Hepatocyte (in vitro differentiated cells): ENCODE measurements around the gene STAC2. TPM values are rescaled to one million over a fixed set of nuclear protein-coding genes. Genes with fewer than 3 reads are reported as not detected.

Source experiments
- DNase-seq: peaks from one replicate; pipeline ENCODE4 v3.0.0-alpha.2; 2016; ENCODE audit warnings: low spot score
- H2AFZ ChIP-seq: fragments of 200-600 bp; sonication (generic); 2 replicates; pipeline ENCODE4 v1.6.0; 2016; ENCODE audit warnings: antibody characterized with exemption, mild to moderate bottlenecking
- H3K27ac ChIP-seq: fragments of 200-600 bp; sonication (generic); 2 replicates; pipeline ENCODE4 v1.5.1; 2016; ENCODE audit warnings: mild to moderate bottlenecking
- H3K27me3 ChIP-seq: fragments of 200-600 bp; sonication (generic); 2 replicates; pipeline ENCODE4 v1.6.1; 2016
- H3K36me3 ChIP-seq: fragments of 200-600 bp; sonication (generic); replicated peaks from 2 replicates; pipeline ENCODE4 v1.5.1; 2016; ENCODE audit warnings: low read depth; ENCODE audit not compliant: insufficient read depth
- H3K4me1 ChIP-seq: fragments of 200-600 bp; sonication (generic); 2 replicates; pipeline ENCODE4 v1.5.1; 2016; ENCODE audit warnings: mild to moderate bottlenecking, moderate library complexity; ENCODE audit not compliant: insufficient read depth
- H3K4me2 ChIP-seq: fragments of 200-600 bp; sonication (generic); 2 replicates; pipeline ENCODE4 v1.6.0; 2016
- H3K4me3 ChIP-seq: fragments of 200-600 bp; sonication (generic); 2 replicates; pipeline ENCODE4 v1.5.1; 2016; ENCODE audit warnings: mild to moderate bottlenecking
- H3K79me2 ChIP-seq: fragments of 200-600 bp; sonication (generic); 2 replicates; pipeline ENCODE4 v1.6.0; 2017; ENCODE audit warnings: mild to moderate bottlenecking
- H3K9me2 ChIP-seq: fragments of 200-600 bp; sonication (generic); replicated peaks from 2 replicates; pipeline ENCODE4 v1.6.0; 2017; ENCODE audit warnings: mild to moderate bottlenecking; ENCODE audit not compliant: insufficient read depth
- H3K9me3 ChIP-seq: fragments of 200-600 bp; sonication (generic); 2 replicates; pipeline ENCODE4 v1.5.1; 2016; ENCODE audit warnings: low read depth, mild to moderate bottlenecking
- H4K20me1 ChIP-seq: fragments of 200-600 bp; sonication (generic); 2 replicates; pipeline ENCODE4 v1.6.0; 2016; ENCODE audit warnings: mild to moderate bottlenecking; ENCODE audit not compliant: insufficient read depth, poor library complexity, severe bottlenecking
- EZH2 ChIP-seq: fragments of 200-600 bp; sonication (generic); IDR thresholded peaks from 2 replicates; pipeline ENCODE4 v1.6.1; 2016; ENCODE audit warnings: antibody characterized with exemption, mild to moderate bottlenecking, borderline replicate concordance
- EZH2phosphoT487 ChIP-seq: fragments of 200-600 bp; sonication (generic); IDR thresholded peaks from one replicate; pipeline ENCODE4 v1.6.1; 2018; ENCODE audit warnings: antibody characterized with exemption, mild to moderate bottlenecking, low read depth, moderate library complexity; ENCODE audit not compliant: unreplicated experiment, severe bottlenecking
- WGBS: methylation state at CpG from one replicate; pipeline ENCODE4 v1.1.6; 2016; ENCODE audit warnings: low lambda C conversion rate; ENCODE audit errors: missing lambda C conversion rate; 5-methylcytosine and 5-hydroxymethylcytosine counted together
- polyA plus RNA-seq: library from polyadenylated mRNA; unstranded; fragments of >200 nt; fragmentation: Nextera tagmentation; extraction: Ambion mirVana; gene quantifications from 2 replicates; pipeline ENCODE4 v1.2.1, GENCODE V29; 2016
- total RNA-seq: library from RNA; depleted of rRNA; stranded (reverse); fragments of >200 nt; gene quantifications from 2 replicates; pipeline ENCODE4 v1.2.3, GENCODE V29; 2014
- TF ChIP-seq, protein P1 (sequence below): fragments of 200-600 bp; sonication (generic); IDR thresholded peaks from 2 replicates; pipeline ENCODE4 v1.5.1; 2016; ENCODE audit warnings: antibody characterized with exemption, mild to moderate bottlenecking; ENCODE audit not compliant: poor library complexity

Gene STAC2
- total and polyA plus RNA-seq, 2 experiments from 2014 or later = 0.31 TPM; not detected in 1

- H3K4me3 ChIP-seq = no peak overlapping the region
- peaks cover 6% of the 10 kb centered on the region for H3K4me1 ChIP-seq
- no peaks in the 10 kb centered on the region for H3K9me2 ChIP-seq
- no peaks in the 10 kb centered on the region for H3K27me3 ChIP-seq
- 90% methylated on average over 9 of the region's 10 CpGs for WGBS
- no peaks in the 10 kb centered on the region for H3K9me3 ChIP-seq
- no peaks in the 10 kb centered on the region for H3K36me3 ChIP-seq
- TF ChIP-seq EZH2 (no peak), EZH2phosphoT487 (no peak)
- TF ChIP-seq, protein P1, sequence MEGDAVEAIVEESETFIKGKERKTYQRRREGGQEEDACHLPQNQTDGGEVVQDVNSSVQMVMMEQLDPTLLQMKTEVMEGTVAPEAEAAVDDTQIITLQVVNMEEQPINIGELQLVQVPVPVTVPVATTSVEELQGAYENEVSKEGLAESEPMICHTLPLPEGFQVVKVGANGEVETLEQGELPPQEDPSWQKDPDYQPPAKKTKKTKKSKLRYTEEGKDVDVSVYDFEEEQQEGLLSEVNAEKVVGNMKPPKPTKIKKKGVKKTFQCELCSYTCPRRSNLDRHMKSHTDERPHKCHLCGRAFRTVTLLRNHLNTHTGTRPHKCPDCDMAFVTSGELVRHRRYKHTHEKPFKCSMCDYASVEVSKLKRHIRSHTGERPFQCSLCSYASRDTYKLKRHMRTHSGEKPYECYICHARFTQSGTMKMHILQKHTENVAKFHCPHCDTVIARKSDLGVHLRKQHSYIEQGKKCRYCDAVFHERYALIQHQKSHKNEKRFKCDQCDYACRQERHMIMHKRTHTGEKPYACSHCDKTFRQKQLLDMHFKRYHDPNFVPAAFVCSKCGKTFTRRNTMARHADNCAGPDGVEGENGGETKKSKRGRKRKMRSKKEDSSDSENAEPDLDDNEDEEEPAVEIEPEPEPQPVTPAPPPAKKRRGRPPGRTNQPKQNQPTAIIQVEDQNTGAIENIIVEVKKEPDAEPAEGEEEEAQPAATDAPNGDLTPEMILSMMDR = no peak
- no peak overlapping the region for H3K4me2 ChIP-seq
- peaks cover 7% of the 10 kb centered on the region for H3K79me2 ChIP-seq
- H3K27ac ChIP-seq = no peak overlapping the region
- no peak overlapping the region for H2AFZ ChIP-seq
- DNase-seq = no peak
- no peaks in the 10 kb centered on the region for H4K20me1 ChIP-seq
Measured at GRCh38 chr17:39193346-39193745, 32.4 kb downstream of the STAC2 start.

DNA sequence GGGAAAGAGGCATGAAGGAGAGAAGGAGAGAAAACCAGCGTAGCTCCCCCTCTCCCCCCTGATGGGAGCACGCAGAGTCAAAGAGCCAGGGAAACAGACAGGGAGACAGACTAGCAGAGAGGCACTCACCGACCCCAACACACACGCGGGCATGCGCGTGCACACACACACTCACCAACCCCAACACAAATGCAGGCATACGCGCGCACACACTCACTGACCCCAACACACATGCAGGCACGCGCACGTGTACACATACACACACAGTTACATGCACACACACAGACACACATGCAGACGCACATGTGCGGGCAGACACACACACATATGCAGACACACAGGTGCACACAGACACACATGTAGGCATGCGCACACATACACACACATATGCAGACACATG lies 32.8 kb downstream of the STAC2 start:
- 97% methylated on average over 16 of the region's 16 CpGs for WGBS
- Histone ChIP-seq H4K20me1 (no peaks in the 10 kb centered on the region), H3K9me2 (no peaks in the 10 kb centered on the region), H3K27me3 (no peaks in the 10 kb centered on the region), H3K4me3 (no peak overlapping the region), H3K27ac (no peak overlapping the region), H3K9me3 (no peaks in the 10 kb centered on the region), H3K79me2 (peaks cover 7% of the 10 kb centered on the region), H2AFZ (no peak overlapping the region), H3K36me3 (no peaks in the 10 kb centered on the region), H3K4me1 (peaks cover 6% of the 10 kb centered on the region), H3K4me2 (no peak overlapping the region)
- TF ChIP-seq EZH2 (no peak), EZH2phosphoT487 (no peak)
- TF ChIP-seq, protein P1 = no peak
- no peak for DNase-seq

DNA sequence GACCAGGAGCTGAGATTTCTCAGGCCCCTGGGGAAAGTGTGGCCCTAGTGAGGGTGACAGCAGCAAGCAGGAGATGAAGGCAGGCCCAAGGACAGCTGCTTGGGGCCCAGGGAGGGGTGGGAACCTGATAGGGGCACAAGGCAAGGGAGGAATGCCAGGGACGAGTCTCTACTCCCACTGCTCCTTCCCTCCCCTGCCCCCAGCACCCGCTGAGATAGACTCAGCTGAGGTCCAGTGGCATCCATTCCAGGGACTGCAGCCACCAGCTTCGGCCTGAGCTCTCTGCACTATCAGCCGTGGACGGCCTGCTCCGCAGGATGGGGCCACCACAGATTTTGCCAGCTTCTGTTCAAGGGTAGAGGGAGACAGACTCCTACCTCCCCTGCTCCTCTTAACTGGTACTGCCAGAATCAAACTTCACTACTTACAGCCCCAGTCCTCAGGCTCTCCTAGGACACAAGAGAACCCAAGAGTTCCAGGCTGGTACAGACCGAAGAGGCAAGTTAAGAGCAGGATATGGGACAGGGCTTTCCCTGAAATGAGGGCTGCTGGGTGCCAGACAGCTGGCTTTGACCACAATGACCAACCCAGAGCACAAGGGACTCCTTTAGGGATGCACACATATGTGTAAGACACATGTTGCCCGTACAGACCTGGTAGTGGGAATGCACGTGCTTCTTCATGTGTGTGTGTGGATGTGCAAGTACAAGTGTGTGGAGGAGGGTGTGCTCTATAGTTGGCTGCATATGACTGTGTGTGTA lies 33.8 kb downstream of the STAC2 start:
- DNase-seq = no peak
- no peaks in the 10 kb centered on the region for H3K27me3 ChIP-seq
- peaks cover 7% of the 10 kb centered on the region for H3K79me2 ChIP-seq
- no peaks in the 10 kb centered on the region for H3K9me2 ChIP-seq
- no peaks in the 10 kb centered on the region for H3K9me3 ChIP-seq
- H2AFZ ChIP-seq = no peak overlapping the region
- H3K4me1 ChIP-seq = peaks cover 6% of the 10 kb centered on the region
- H3K4me3 ChIP-seq = no peak overlapping the region
- WGBS = 91% methylated on average over 9 of the region's 9 CpGs
- H3K27ac ChIP-seq = no peak overlapping the region
- no peaks in the 10 kb centered on the region for H3K36me3 ChIP-seq
- no peaks in the 10 kb centered on the region for H4K20me1 ChIP-seq
- no peak overlapping the region for H3K4me2 ChIP-seq
- TF ChIP-seq EZH2phosphoT487 (no peak), EZH2 (no peak)
- TF ChIP-seq, protein P1 = no peak
